HG03442 (cell line): Measurements from ENCODE around the gene MS4A5.
"Not testable (repeated sequence)": the region's sequence is repeated elsewhere in the genome, so short reads cannot be mapped to it uniquely, and the experiment has no call there.

Experiments
- ATAC-seq: cut with Tn5 transposase; IDR thresholded peaks from one replicate; pipeline ENCODE4 v1.9.1; 2021; ENCODE audit warnings: mild to moderate bottlenecking, moderate library complexity; ENCODE audit not compliant: unreplicated experiment

MS4A5 gene, protein sequence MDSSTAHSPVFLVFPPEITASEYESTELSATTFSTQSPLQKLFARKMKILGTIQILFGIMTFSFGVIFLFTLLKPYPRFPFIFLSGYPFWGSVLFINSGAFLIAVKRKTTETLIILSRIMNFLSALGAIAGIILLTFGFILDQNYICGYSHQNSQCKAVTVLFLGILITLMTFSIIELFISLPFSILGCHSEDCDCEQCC

DNA sequence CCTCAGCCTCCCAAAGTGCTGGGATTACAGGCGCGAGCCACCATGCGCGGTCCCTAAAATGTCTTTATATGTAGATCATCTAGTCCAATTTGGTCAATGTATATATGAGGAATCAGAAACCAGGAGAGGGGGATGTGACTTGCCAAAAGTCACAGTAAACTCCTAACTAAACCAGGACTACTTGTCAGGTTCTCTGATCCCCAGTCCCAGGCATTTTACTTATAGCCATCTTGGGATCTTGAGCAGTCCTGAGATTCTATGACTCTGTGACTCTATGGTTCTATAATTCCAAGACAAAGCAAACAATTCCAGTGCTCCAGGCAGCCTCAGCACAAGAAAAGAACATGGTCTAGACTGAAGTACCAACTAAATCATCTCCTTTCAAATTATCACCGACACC is at the start of gene MS4A5:
Gene MS4A5 (plus strand): TSS at position 301 of the 400 bp plus-strand sequence. CDS start 103 bp downstream, outside the sequence.
- ATAC-seq, result no peak

DNA sequence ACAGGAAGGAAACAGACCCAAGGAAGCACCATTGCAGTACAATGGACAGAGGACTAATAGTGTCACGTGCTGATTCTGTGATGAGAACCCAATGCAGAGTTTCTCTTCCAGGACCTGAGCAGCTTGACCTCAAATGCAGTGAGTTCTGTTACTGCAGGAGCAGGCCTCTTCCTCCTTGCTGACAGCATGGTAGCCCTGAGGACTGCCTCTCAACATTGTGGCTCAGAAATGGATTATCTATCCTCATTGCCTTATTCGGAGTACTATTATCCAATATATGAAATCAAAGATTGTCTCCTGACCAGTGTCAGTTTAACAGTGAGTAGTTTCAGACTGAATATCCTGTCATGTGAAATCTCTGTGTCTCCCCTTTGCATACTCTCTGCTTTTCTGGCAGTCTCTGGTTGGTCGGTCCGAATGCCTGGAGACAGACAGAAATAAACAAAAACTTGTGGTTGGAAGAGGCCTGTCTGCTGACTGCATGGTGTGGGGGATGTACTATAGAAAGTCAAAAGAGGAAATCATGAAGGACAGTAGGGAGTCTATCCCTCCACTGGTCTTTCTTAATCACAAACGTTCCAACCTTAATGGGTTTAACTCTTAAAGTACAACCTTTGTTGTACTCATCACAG is 40.0 kb upstream of the MS4A5 start:
- ATAC-seq, result peak; percentile 89

DNA sequence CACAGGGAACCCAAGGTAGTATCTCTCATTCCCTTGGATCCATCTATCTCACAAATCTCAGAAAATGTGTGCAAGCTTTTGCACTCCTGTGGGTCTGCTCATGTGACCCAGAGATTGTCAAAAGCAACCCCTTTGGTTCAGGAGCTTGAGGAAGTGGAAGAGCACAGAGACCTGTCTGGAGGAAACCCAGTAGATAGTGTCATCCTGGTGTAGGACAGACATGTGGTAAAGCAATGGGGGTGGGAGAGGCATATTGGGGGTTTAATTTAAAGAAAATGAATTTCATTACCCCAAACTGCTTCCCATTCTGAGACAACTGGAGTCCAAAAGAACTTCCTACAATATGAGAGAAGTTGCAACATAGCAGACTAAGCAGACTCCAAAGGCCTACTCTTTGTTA is 39.0 kb upstream of the MS4A5 start:
- no peak for ATAC-seq

DNA sequence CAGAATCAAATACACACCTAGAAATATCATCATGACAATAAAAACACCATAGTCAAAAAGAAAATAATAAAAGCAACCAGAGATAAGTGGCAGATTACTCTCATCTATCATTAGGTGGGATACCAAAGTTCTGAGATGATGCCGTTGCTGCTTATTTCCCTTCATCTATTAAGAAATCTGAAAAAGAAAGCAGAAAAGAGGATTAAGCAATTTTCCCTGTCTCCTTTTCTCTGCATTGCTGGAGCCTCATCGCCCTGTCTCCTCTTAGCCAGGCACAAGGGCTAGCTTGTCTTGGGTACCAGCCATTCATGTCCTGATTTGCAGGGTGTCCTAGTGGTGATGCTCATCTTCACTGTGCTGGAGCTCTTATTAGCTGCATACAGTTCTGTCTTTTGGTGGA is 37.0 kb upstream of the MS4A5 start:
- ATAC-seq, result no peak

DNA sequence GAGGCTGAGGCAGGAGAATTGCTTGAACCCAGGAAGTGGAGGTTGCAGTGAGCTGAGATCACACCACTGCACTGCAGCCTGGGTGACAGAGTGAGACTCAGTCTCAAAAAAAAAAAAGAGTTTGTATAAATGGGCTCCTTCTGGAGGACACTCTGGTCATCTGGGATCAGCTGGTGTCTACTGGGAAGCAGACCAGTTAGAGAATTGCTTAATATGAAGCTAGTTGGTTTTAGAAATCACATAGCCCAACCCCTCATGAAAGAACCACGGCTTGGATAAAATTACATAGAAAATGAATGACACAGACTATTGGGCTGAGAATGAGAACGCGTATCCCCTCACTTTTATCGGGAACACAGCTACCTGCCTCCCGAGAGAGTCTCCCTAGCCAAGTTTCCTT is 36.4 kb upstream of the MS4A5 start:
- no peak for ATAC-seq

DNA sequence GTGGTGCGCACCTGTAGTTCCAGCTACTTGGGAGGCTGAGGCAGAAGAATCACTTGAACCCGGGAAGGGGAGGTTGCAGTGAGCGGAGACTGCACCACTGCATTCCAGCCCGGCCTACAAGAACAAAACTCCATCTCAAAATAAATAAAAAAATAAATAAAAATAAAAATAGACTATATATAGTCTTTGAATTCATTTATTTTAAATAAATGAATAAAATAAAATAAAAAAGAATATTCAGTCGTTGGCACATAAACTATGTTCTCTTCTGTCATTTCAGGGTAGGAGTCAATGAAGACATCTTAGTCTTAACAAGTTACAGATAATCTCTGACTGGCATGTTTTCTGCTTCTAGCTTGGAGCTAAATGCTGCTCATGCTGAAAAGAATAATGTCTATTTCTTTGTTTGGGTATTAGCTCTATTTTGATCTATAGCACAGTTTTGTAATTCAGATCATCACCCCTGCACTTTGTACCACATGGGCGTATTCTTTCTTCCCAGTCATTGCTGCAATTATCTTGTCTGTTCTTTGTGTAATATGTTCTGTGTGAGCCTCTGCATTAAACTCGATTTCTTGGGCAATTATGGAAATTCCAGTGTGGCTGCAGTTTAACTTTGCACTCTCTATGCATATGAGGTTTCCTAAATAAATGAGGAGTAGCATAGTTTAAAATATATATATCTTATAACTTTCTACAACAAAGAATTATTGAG is 34.5 kb upstream of the MS4A5 start:
- no peak for ATAC-seq

DNA sequence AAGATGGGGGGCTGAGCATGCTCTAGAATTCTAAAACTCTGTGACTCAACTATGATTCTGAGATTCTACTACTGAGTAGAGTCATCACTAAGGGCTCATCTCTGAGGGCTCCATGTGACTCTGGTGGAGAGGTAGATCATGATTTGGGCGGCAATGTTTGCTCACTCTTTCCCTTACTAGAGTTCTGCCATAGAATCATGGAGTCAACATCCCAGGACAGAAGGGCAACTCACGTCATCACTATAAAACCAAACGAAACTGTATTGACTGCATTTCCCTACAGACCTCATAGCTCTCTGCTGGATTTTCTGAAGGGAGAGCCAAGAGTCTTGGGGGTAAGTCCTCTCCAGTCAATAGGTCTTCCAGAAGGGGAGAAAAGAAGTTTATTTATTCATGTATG is 33.0 kb upstream of the MS4A5 start, which contains the start of gene MS4A14:
Gene MS4A14 (plus strand): TSS at position 78 of the 400 bp plus-strand sequence. CDS start 120 bp downstream, at position 198.
- no peak for ATAC-seq

DNA sequence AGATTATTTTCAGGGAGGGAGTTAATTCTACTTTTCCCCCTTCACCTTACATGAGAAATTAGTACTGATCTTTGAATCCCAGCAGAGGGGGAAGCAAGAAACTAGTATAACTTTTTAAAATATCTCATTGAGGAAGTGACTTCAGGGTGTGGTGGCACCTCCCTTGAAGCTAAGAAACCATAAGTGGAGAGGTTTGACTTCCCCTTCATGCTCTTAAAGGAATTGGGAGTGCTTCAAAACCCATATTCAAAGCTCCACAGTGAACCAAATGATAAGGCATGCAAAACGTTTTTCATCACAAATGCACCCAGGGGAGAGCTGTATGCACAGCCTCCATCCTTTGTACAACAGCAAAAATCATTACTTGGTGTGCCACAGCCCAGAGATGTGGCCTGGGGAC is 32.6 kb upstream of the MS4A5 start:
- ATAC-seq, result peak; percentile 58

DNA sequence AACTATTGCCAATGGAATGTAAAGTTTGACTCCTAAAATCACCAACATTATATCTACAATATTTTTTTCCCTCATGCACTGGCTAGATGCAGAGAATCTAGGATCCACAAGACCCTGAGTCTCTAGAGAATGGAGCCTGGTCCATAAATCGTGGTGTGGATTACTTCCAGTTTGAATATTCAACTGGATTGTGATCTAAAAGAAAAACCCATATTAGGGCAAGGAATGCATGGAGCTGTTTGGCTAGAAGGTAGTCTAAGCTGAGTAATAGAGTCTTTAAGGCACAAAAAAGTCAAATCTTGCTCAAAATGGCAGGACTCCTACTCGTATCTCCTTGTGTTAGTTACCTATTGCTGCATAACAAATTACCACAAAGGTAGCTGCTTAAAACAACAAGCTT is 9.4 kb upstream of the MS4A5 start:
- ATAC-seq, result no peak

DNA sequence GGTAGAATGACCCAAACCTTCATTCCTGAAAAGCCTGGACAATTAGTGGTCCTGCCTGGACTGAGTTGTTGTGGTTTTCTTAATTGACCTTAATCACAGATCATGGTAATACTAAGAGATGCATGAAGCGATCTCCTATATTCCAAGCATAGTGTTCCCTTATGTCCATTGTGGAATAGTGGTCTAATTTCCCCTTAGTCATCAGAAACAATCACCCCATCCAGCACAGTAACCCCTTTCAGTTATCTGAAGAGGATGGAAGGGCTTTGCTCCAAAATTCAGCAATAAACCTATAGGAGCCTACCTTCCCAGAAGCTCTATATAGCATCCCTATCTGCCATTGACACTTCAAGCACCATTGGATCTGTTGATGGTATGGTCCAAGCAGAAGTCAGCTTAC is 6.8 kb upstream of the MS4A5 start:
- no peak for ATAC-seq

DNA sequence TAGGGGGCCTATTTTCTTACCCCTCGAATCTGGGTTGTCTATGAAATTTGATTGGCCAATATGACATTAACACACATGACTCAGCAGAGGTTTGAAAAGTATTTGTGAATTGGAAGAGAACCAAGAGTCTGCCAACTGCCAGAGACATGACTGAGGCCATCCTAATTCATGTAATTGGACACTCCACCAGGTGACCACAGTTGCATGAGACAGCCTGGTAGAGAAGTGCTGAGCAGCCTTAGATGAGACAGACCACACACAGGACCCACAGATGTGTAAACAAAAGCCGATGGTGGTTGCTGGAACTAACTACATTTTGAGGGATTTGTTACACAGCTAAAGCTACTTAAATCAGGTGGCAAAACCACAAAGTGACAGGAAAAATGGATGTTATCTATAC is 855 bp upstream of the MS4A5 start:
- ATAC-seq, result no peak

DNA sequence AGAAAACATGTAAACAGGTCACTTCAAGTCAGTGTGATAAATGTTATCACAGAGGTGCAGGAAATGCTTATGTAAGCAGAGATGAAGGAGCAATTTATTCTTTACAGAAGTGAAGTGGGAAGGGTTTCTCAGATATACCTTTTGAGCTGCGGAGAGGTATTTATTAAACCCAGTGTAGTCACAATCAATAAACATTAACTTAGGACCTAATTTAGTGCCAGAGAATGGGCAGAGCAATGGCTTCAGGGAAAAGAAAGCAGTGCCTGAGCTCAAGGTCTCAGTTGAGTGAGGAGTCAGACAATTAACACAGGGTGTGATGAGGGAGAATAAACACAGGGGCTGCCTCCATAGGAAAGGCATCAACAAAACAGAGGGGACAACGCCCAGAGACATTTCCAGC is 1.9 kb downstream of the MS4A5 start:
- ATAC-seq, result no peak

DNA sequence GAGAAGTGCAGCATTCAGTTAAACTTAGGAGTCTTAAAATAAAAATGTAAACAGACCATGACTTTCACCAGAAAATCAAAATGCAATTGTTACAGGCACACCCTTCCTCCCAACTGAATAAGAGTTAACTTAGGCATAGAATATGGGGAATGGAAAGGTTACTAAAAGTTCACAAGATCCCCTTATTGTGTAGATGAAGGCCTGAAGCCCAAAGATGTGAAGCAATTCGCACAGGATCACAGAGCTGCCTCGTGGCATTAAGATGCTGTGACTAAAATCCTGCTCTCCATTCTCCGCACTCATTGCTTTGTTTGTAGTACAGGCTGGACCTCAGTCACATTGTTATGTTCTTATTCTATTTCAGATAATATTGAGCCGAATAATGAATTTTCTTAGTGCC is 4.0 kb downstream of the MS4A5 start:
- no peak for ATAC-seq

DNA sequence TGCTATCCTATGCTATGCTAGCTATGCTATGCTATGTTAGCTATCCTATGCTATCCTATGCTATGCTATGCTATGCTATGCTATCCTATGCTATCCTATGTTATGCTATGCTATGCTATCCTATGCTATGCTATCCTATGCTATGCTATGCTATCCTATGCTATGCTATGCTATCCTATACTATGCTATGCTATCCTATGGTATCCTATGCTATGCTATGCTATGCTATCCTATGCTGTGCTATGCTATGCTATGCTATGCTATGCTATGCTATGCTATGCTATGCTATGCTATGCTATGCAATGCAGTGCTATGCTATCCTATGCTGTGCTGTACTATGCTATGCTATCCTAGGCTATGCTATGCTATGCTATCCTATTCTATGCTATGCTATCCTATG is 17.7 kb downstream of the MS4A5 start:
- no peak for ATAC-seq

DNA sequence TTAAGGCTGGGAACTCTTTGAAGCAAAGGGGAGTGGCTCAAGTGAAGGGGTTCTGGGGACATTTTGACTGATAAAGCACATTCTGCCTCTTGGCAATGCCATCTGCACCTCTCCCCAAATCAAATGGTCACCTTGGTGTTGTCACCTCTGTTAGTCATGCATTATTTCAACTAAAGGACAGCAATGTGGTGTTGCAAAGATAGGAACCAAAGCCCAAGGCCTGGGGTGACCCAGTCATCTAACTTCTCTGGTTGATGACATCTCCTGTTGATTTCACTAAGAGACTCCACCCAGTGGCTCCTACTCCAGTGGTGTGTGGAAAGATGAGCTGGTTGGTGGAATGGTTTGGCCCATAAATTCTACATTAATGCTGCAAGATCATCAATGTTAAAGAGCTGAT is 18.5 kb downstream of the MS4A5 start:
- no peak for ATAC-seq

DNA sequence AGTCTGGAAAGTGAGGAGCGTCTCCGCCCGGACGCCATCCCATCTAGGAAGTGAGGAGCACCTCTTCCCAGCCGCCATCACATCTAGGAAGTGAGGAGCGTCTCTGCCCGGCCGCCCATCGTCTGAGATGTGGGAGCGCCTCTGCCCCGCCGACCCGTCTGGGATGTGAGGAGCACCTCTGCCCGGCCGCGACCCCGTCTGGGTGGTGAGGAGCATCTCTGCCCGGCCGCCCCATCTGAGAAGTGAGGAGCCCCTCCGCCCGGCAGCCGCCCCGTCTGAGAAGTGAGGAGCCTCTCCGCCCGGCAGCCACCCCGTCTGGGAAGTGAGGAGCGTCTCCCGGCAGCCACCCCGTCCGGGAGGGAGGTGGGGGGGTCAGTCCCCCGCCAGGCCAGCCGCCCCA is 21.8 kb downstream of the MS4A5 start:
- ATAC-seq, result not testable (repeated sequence)

DNA sequence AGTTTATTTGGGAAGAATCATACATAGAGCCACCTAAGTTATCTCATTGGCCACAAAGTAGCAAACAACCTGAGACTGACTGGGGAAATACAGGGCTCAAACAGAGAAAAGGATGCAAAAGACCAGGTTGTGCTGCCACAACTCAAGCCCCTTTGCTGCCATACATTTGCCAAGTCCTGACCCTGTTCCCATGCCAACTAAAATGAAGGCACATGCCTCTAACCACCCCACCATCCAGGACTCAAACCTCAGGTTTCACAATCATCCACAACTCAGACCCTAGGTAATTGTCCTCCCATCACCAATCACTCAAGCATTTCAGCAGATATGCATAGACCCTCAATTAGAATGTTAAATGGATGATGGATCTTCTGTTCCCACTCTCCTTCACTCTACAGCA is 24.8 kb downstream of the MS4A5 start:
- no peak for ATAC-seq

DNA sequence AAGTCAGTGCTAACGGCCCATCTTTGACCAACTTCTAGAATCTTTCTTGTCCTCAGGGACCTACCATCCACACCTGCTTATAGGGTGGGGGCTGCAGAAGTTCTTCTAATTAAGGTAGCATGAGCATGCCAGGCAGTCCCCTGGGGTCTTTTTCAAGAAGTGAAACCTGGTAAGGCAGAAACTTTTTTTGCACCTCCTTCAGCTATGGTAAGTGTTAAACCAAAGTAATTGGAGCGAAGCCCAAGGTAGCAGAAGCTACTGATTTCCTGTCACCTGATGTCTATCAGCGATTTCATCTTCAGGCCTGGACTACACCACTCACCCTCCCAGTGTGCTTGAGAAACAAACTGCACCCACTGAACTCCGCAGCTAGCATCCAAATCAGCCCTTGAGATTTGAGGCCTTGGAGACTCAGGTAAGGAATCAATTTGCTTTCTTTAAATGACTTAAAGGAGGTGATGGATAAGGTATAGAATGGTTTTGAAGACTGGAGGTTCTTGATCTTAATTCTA is 26.2 kb downstream of the MS4A5 start, which contains the start of gene MS4A1:
Gene MS4A1 (plus strand): TSS at position 317 of the 512 bp plus-strand sequence. CDS start 6,528 bp downstream, outside the sequence.
- peak; percentile 78 for ATAC-seq

DNA sequence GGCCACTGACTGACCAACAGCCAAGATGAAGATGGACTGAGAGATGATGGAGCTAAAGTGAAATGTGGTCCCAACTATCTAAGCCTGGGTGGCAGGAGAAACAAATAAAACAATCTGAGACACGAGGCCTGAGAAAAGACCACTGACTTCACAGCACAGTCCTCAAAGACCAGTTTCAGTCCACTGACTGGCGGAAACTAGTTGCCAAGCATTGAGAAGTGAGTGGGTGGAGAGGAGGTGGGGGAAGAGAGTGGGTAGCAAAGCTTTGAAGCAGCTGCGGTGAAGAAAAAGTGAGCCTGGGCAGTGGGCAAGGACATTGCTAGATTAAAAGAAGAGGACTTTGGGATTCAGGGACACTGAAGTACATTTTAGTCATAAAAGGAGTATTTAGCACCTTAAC is 28.2 kb downstream of the MS4A5 start:
- ATAC-seq, result peak; percentile 36

DNA sequence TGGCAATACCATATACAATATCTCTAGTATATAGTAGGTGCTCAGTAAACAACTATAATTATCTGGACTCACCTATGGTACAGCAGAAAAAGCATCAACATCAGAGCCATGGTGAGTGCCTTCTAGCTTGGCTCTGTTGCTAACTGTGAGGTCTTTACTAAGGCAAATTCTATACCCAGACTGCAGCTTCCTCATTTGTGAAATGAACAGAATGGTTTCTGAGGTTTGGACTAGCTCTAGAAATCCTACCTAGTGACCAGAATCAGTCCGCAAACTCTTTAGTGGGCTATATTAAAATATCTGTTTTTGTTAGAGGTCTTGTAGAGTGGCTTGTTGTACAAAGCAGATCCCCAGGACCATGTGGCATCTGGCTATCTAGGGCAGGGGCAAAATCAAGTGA is 30.0 kb downstream of the MS4A5 start:
- no peak for ATAC-seq

DNA sequence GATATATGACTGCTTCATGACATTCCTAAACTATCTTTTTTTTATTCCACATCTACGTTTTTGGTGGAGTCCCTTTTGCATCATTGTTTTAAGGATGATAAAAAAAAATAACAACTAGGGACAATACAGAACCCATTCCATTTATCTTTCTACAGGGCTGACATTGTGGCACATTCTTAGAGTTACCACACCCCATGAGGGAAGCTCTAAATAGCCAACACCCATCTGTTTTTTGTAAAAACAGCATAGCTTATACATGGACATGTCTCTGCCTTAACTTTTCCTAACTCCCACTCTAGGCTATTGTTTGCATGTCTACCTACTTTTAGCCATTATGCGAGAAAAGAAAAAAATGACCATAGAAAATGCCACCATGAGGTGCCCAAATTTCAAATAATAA is 39.5 kb downstream of the MS4A5 start:
- no peak for ATAC-seq

DNA sequence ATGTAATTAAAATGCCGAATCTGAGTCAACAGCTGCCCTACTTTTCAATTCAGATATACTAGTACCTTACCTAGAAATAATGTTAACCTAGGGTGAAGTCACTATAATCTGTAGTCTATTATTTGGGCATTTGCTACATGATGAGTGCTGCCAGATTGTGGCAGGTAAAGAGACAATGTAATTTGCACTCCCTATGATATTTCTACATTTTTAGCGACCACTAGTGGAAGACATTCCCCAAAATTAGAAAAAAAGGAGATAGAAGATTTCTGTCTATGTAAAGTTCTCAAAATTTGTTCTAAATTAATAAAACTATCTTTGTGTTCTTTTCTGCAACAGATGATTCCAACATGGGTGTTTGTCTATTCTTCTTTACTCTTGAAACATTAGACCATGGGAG is 40.4 kb downstream of the MS4A5 start:
- no peak for ATAC-seq
